Activated CD4-positive, alpha-beta T cell treated with anti-CD3 and anti-CD28 coated beads, Interleukin-2, amount 50 U/mL, for 16 hours (primary cell): ENCODE data around the gene FAM131B.
A peak's percentile ranks its signal among the peaks of the same experiment; 100 is the strongest.

Source experiments
- DNase-seq: peaks from one replicate; pipeline ENCODE4 v3.0.0-alpha.2; 2020

Gene FAM131B

DNA sequence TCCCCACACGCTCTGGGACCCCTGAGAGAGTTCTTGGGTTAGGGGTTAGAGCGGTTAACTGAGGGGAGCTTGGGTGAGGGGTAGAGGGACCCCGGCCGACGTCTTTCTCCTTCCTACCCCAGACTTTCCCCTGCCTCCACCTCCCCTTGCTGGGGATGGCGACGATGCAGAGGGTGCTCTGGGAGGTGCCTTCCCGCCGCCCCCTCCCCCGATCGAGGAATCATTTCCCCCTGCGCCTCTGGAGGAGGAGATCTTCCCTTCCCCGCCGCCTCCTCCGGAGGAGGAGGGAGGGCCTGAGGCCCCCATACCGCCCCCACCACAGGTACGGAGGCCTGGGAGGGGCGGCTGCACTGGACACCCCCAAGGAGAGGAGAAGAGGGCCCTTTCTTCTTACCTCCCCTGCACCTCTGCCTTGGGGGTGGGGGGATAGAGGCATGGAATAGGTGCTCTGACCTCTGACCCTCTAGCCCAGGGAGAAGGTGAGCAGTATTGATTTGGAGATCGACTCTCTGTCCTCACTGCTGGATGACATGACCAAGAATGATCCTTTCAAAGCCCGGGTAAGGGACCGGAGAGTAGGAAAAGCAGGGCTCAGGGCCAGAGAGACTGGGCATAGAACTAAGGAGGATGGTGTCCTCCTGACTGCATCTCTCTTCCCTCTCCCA, 19.7 kb upstream of the FAM131B start:
- no peak for DNase-seq

DNA sequence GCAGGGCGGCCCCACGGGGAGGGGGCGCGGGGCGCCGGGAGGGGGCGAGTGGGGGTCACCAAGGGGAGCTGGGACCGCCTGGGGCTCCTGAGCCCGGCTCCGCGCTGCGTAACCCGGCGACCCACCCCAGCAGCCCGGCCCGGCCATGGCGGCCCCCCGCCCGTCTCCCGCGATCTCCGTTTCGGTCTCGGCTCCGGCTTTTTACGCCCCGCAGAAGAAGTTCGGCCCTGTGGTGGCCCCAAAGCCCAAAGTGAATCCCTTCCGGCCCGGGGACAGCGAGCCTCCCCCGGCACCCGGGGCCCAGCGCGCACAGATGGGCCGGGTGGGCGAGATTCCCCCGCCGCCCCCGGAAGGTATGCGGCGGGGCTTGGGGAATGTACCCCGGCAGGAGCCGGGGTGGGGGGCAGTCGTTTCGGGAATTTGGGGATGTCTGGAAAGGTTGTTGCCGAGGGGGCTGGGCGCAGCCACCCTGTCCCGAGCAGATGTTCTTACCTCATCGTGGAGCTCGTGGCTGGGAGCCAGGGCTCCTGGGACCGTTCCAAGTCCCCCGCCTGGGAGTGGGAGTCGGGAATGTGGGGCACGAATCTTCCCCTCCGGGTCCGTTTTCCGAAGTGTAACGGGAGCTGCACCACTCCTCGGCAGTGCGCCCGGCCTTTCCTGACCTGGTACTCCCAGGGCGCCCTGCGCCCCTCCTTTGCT, 19.1 kb upstream of the FAM131B start:
- DNase-seq: no peak

DNA sequence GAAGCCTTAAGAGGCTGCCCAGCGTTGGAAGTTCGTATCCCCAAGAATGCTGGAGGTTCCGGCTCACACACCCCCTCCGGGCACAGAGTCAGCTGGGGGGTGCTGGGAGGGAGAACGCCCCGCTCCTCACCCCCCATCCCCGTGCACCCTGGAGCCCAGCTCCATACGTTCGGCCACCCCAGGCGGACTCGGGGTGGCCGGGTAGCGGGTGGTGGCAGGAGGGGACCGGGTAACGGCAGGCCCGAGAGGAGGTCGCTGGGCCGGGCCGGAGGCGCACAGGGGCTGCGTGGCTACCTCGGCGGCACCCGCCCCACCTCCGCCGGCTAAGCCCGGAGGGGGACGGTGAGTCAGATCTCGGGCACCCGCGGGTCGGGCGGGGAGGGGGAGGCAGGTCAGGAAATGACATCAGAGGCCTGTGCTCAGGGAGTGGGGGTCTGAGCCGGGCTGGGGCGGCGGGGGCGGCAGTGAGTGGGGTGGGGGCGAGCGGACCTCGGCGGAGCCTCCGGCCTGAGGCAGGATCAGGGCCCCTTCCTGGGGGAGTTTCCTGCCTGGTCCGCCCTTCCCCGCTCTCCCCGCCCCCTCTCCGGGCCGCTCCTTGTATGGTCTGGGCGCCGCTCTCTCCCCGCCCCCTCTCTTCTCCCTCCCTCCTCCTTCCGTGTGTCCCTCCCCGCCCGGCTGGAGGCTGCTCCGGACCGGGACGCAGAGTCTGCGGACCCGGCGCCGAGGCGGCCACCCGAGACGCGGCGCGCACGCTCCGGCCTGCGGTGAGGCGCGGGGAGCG, 18.3 kb upstream of the FAM131B start, which contains the start of gene ZYX:
Gene ZYX (plus strand): TSS at position 700 of the 781 bp plus-strand sequence. CDS start 227 bp downstream, outside the sequence.
- DNase-seq: peak; percentile 94

DNA sequence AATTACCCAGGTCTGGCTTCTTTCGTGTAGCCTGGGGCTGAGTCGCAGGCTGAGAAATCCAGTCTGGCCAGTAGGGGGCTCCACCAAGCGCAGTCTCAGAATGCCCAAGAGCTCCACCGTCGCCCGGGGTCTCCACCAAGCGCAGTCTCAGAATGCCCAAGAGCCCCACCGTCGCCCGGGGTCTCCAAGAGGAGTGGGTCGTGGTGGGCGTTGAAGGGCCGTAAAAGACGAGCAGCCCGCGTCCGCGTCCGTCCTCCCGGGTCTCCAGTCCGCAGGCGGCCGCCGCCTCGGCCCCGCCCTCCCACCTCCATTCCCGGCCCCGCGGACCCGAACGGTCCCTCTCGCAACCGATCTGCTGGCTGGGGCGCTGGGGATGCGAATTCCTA, 17.7 kb upstream of the FAM131B start:
- peak; percentile 86 for DNase-seq

DNA sequence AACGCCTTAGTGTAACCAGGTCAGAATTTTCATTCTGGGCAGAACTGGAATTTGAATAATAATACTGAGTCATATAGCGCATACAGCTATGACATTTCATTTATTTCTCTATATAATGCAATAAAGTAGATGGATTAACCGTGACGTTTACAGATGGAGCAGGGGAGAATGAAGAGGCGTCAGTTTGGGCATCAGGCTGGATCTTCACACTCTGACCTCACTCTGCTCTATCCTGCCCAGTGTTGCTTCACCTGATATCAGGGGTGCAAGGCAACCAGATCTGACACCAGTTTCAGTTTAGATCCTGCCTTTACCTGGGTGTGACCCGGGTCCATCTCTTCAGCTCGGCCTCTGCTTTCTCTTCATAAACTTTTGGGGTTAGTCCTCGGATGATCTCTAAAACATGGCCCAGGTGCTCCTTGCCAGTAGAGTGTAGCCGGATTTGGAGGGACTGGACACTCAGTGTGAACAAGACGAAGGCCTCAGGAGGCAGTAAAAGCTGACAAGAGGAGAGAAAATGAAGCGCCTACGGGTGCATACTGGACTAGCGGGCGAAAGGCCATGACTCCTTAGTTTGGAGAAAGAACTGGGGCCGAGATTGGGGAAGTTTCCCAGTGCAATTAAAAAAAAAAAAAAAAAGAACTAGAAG, 17.2 kb upstream of the FAM131B start:
- DNase-seq: no peak

DNA sequence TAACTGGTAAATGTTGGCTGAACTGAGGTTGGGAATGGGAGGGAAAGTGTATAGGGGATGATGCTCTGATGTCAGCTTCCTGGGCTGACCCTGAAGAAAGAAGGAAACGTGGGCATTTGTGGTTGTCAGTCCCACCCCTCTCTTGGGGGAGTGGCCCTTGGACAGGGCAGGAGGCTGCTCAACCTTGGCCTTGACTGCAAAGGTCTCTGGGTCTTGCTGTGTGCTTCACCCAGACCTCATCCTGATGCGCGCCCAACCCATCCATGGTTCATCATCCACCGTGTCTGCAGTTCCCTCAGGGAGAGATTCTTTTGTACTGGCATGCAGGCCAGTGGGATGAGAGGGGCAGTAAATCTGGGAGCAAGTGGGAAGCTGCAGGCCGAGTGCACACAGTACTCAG, 13.9 kb upstream of the FAM131B start:
- DNase-seq: no peak

DNA sequence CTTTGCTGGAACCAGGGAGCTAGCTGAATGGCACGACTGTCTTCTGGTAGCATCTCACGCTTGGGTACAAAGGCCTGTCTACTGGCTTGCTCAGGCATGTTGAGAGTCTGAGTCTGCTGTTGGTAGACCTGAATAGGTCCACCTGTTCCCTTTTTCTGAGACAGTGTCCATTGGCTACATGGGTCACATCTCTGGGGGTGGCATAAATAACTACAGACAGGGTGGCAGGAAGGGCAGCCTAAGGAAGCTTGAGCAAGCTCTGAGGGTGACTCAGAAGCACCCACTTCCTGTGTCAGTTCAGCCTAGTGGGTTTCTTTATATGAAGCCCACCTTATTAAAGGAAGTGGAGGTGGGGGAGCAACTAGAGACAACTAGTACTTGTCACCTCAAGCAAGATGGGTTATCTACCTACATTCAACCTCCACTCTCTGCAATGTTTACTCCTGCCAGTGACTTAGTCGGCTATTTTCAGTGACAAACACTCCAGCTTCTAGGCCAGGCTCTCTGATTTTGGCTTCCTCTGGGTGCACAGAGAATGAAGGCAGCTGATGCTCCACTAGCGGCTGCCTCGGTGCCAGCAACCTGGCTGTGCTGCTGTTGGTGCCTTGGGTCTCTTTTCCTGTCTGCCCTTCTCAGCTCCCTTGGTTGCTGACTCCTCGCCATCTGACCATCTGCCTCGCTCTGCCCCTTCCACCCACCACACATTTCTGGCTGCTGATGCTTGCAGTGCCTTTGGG, 13.0 kb upstream of the FAM131B start:
- peak; percentile 62 for DNase-seq

DNA sequence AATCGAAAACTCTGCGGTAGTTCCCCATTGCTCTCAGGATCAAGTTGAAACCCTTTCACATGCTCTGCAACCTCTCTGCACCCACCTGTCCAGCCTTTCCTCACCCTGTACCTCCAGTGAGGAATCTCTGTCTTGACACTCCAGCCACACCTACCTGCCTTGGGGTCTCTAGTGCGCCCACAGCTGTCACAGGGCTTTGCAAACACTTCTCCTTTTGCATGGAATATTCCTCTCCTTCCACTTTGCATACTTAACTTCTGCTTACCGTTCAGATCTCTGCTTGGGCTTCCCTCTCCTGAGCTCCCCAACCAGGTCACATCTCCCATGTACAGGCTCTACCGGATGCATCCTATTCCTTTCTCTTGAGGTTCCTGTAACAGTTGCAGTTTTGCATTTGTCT, 12.0 kb upstream of the FAM131B start:
- DNase-seq: no peak

DNA sequence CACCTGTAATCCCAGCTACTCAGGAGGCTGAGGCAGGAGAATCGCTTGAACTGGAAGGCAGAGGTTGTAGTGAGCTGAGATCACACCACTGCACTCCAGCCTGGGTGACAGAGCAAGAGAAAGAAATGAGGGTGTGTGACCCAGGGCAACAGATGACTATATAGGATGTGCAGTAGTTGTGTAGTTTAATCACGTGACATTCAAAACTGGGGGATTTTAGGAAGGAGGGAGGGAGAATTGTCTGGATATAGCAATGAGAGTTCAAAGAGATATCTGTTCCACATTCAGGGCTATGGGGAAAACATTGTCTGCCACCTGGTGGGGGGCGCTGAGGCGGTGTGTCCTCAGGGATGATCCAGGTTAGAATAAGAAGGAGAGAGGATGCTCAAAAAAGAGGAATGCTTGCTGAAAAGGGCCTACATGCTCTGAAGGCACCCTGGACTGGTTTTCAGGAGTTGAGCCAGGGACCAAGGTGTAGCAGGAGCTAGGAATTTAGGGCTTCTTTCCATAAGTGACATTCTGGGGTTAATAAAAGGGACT, 10.8 kb upstream of the FAM131B start:
- DNase-seq: no peak

DNA sequence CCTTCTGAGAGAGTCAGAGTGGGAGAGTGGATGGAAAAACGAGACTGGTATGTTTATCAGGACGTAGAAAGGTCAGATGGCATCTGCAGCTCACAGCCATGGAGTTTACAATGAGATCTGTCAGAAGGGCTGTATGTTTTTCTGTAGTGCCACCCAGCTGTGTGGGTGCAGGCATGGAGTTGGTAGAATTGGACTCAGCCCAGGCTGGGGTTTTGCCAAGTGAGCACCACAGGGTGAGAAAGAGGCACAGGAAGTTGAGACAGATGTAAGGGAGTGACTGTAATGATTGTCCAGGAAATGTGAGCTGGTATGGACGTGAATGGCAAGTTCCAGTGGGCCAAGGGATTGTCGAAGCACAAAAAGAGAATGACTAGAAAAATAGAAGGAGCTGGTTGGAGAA, 9.6 kb upstream of the FAM131B start:
- DNase-seq: peak; percentile 66

DNA sequence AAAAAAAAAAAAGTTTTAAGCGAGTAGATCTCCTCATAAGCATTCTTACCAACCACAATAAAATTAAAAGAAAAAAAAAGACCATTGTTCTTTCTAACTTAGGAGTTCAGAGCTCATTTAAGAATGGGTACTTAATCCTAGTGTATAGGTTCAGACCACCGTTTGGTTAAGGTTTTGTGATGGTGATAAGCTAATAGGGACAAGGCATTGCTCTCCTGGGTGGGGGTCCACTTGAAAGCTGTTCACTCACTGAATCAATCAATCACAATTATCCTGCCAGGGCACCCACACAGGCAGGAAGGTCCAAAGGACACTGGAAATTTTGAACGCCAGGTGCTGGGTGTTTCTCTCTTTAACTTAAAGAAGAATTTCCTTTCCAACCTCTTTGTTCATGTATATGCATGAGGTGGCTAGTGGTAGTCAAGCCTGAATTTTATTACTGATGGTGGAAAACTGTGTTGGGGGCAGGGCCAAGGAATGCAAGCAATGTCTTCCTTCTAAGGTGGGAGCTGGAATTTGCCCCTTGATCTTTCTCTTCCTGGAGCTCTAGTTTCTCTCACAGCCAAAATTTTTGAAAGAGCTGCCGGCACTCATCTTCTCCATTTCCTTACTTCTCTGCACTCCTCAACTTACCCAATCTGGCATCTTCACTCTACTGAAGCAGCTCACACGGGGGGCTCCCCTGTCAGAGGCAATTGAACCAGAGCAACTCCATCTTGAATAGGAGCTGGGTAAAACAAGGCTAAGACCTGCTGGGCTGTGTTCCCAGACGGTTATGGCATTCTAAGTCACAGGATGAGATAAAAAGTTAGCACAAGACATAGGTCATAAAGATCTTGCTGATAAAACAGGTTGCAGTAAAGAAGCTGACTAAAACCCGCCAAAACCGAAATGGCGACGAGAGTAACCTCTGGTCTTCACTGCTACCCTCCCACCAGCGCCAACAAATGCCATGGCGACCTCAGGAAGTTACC, 7.5 kb upstream of the FAM131B start:
- DNase-seq: no peak

DNA sequence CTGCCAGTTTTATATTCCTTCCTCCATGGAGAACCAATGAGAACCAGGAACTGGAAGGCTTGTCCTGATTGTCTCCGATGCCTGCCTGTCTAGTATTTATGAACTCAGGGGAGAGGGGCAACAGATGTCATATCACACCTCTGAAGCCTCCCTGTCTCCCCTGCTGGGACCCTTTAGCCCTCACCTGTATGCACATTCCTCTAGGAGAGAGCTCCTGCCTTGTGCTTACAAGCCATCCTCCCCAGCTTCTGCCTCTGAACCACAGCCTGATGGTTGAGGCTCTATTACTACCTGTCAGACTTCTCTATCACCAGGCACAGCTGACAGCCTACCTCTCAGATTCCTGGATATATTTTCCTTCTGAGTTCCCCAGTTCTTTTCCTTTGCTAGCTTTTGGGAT, 5.9 kb upstream of the FAM131B start:
- no peak for DNase-seq

DNA sequence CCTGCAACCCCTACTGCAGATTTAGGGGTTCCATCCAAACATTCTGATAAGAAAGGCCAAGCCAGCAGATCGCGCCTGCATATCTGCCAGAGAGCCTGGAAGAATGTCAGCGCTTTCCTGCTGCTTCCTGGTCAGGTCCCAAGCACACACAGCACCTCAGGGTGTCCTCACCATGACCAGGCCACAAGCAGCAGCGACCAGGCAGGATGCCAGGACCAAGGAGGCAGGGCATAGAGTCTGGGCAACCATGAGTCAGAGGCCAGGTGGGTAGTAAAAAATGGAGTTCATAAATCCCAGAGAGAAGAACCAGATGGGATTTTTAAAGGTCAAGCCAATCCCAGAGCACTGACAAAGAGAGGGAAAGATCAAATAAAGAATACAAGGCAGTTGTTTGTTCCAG, 5.5 kb upstream of the FAM131B start:
- no peak for DNase-seq

DNA sequence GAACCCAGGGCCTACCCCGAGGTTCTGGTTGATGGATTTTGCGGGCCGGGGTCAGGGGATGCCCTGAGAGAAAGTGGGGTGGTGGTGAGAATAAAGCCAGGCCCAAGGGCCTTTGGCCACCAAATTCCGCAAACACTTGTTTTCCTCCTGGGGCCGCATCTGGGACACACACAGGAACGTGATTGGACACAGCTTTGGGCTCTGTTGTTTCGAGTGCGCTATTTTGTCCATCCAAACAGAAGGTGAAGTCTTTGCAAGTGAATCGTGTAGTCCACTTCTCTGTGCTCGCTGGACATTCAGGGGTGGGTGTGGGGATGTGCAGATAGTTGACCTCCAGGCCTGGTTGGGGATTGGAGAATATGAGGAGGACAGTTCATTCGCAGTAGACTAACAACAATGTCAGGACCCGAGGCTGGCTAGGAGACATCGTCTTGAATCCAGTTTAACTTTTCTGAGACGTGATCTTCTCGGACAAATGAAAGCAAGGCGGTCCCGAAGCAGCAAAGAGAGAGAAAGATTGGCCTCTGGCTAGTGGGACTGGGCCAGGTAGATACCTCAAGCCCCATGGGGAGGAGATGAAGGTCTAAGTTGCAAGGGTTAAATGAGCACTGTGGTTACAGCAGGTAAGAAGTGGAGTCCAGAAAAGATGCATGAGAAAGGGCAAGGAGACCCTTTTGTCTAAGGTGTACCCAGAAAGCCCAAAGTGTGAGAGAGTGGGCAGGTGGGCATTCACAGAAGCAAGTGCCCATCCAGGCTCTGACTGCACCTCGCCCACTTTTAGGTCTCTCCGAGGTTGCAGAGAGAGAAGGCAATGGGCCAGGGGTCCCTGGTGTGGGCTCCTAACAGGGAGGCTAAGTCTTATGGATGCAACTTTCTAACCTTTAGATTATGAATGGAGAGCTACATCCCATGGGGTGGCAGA, 764 bp upstream of the FAM131B start:
- DNase-seq: no peak

DNA sequence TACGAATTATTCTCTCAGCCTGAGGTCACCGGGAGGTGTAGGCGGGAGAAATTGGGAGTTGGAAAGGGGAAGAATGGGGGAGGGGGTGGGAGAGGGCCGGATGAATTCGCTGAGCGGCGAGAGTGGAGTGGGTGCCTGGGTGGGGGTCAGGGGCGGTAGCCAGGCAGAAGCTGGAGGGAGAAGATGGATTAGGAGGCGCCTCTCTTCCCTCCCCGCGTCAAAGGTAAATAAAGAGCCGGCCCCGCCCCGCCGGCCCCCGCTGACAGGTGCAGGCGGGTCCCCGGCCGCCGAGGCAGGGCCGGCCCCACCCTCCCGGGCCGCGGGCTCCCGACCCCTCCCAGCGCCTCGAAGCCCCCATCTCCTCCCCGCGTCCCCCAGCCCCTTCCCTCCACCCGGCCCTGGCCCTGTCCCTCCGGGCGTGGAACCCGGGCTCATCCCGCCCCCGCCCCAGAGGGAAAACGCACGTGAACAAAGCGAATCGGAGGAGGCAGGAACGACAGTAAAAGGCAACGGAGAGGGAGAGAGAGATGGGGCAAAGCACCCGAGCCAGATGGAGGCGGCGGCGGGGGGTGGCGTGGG, 872 bp downstream of the FAM131B start:
- no peak for DNase-seq

DNA sequence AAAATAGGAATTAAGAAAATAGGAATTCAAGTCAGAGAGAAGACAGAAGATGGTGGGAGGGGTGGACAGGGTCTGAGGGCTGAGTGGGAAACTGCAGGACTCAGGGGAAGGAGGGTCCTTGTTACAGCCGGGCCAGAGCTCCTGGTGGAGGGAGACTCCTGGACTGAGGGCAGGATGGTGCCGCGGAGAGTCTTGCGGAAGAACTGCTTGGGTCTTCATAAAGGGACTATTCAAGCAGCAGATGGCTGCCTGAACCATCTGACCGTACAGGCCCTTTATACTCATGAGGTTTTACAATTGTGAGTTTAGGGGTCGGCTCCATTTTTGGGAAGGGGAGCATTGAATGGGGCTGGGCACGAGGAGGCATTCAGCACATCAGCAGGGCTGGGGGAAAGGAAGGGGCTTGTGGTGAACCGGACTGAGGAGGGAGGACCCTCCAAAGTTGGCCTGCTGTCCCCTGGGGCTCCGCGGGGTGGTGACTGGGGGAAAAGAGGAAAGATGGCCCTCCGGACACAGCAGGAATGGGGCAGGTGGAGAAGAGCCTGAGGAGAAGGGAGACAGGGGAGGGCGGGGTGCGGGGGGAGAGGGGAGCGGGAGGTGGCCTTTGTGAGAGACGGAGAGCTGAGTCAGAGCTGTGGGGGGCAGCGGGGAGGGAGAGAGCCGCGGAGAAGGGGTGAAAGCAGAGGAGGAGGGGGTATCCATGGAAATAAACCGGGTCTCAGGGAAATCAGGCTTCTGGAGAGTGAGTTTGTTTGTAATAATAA, 1.5 kb downstream of the FAM131B start:
- no peak for DNase-seq

DNA sequence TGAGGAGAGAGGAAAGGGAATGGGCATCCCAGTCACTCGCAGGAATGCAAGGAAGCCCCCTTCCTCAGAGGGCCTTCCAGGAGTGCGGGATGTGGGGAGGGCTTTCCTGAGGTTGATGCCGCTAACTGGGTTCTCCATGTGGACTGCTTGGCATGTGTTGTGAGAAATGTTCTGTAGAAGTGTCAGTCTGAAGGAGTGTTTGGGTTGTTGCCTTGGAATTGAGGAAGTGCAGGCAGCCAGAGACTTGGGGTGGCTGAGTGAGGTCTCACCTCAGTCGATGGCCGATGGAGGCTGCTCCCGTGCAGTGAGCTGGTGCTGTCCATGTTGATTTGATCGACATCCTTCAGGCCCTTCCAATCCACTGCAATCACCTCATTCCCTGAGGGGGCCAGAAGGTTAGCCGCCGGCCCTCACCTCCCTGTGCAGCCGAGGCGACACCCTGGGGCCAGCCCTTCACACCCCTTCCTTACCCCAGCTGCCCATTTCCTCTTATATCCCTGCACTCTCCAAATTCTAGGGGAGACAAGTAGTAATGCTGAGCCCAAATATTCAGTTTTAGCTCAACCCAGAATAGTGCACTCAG, 2.7 kb downstream of the FAM131B start:
- DNase-seq: no peak

DNA sequence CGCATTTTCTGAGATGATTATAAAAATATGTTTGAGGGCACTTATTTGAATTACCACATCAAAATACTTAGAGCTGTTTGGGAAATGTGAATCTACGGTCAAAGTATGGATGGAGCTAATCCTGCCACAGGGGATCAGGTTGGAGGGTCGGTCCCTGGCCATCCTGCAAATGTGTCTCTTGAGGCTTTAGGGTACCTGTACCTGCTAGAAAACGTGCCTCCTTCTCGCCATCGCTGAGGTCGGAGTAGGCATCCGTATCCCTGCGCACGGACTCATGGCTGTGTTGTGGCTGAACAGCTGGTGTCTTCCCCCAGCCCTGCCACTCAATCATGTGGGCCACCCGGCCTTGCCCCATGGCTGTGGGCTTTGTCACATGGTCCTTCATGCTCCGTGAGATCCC, 3.9 kb downstream of the FAM131B start:
- DNase-seq: no peak
